Measurements from ENCODE around the gene TIGD1.

TIGD1 gene

DNA sequence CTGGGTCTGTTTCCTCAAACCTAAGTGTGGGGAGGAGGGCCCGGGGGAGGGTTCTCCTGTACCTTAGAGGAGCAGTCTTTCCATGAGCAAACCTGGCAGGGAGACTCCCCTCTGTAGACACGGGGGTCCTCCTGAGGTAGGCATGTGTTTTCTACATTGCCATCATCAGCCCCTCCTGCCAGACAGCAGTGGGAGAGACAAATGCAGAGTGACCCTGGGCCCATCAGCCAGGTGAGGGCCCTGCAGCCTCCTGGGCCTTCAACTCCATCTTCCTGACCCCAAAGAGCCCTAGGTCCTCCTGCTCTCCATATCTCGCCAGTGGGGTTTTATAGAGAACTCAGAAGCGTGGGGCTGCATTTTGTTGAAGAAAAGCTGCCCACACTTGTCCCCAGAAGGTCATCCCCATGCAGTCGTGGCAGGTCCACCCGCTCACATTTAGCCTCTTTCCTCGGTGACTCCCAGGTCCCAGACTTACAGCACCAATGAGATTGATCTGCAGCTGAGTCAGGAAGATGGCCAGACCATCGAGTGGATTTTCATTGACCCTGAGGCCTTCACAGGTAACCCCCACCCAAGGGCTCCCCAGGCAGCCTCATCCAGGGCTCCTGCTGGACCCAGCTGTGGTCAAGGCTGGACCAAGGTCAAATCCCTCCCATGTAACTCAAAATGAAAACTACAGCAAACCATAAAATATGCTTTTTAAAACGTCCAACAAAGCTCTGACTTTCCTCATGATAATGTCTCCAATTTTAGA is 8.2 kb downstream of the TIGD1 start:
- Histone ChIP-seq H3K4me1 (ENCODE audit: control insufficient read depth, insufficient read depth, low read depth, low read length) (peaks cover 8% of the 10 kb centered on the region), H4K8ac (ENCODE audit: low read length) (no peak overlapping the region), H3K27ac (ENCODE audit: low read length, poor library complexity, severe bottlenecking) (no peak overlapping the region), H3K9me3 (ENCODE audit: control insufficient read depth, low read length) (no peaks in the 10 kb centered on the region), H3K14ac (ENCODE audit: low read length in 2 of 2) (no peak overlapping the region), H2AK5ac (ENCODE audit: low read length, severe bottlenecking) (no peak overlapping the region), H3K36me3 (ENCODE audit: control insufficient read depth in 1 of 2, insufficient read depth in 2 of 2, low read depth in 1 of 2, low read length in 2 of 2) (peaks cover 7 to 28% of the 10 kb centered on the region in 2 experiments), H2BK120ac (ENCODE audit: low read depth, low read length) (no peak overlapping the region), H3K23ac (ENCODE audit: low read length in 2 of 2) (no peak overlapping the region), H4K91ac (ENCODE audit: low read length) (no peak overlapping the region), H2BK5ac (ENCODE audit: low read depth, low read length, poor library complexity, severe bottlenecking) (no peak overlapping the region), H2AFZ (ENCODE audit: low read depth, low read length) (no peak overlapping the region), H2BK15ac (ENCODE audit: low read depth, poor library complexity, severe bottlenecking) (no peak overlapping the region), H3K9ac (ENCODE audit: low read length) (no peak overlapping the region), H3K4ac (ENCODE audit: low read depth in 1 of 2, low read length in 2 of 2) (no peak overlapping the region), H3K4me3 (ENCODE audit: insufficient read depth in 1 of 2, low read depth in 1 of 2, low read length in 2 of 2) (no peak overlapping the region), H3K79me1 (replicated peaks; ENCODE audit: low read length, poor library complexity, severe bottlenecking) (peaks cover 26% of the 10 kb centered on the region), H3K4me2 (ENCODE audit: low read length, poor library complexity, severe bottlenecking) (no peak overlapping the region), H2BK12ac (ENCODE audit: low read length in 2 of 2) (no peak overlapping the region), H3K27me3 (ENCODE audit: control insufficient read depth in 1 of 2, insufficient read depth in 1 of 2, low read length in 2 of 2) (peaks cover 17 to 36% of the 10 kb centered on the region in 2 experiments), H3K18ac (ENCODE audit: low read depth in 1 of 2, low read length in 2 of 2) (no peak overlapping the region)
- DNase-seq = no peak
- 79% methylated on average over 9 of the region's 9 CpGs for WGBS

DNA sequence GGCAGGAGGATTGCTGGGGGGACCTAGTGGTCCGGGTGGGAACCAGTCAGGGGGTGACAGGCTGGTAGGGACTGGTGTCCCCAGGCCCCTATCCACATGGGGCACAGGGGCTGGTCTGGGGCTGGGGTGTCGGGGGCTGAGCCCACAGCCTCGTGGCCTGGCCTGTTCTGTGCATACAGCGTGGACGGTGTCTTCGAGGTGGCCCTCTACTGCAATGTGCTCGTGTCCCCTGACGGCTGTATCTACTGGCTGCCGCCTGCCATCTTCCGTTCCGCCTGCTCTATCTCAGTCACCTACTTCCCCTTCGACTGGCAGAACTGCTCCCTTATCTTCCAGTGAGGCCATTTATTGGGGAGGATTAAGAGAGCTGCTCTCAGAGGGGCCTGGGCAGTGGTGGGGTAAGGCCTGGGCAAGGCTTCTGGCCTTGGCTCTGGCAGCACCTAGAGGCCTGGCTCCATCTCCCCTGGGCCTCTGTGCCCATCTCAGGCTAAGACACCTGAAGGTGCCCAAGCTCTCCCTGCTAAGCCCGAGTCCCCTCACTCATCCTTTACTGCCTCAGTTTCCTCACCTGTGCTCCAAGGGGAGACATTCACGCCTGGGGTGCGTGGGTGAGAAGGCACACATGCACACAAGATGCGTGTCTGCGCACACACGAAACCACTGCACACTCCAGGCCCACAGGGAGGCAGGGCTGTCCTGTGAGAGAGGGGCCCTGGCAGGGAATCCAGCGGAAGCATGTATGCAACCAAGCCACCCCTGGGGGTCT is 9.0 kb downstream of the TIGD1 start:
- Histone ChIP-seq H3K4me1 (ENCODE audit: control insufficient read depth, insufficient read depth, low read depth, low read length) (peaks cover 8% of the 10 kb centered on the region), H4K8ac (ENCODE audit: low read length) (no peak overlapping the region)

DNA sequence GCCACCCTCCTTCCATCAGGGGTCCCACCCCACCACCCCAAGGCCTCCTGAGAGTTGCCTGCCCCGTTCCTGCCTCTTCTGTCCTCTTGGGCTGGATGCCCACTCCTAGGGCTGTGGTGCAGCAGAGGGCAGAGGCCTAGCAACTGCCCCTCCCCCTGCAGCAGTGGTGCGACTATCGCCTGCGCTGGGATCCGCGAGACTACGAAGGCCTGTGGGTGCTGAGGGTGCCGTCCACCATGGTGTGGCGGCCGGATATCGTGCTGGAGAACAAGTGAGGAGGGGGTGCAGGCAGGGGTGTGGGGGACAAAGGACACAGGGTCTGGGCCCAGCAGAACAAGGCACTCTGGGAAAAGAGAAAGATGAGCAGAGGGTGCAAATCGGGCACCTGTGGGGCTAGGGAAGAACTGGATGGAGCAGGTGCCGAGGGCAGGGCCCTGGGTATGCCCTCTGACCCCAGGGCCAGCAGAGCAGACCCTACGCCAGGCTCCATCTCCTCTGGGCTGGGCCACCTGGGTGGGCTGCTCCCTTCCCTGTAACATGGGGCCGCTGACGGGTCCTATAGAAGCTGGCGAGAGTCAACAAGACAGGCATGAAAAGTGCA is 9.8 kb downstream of the TIGD1 start:
- Histone ChIP-seq H2AK5ac (ENCODE audit: low read length, severe bottlenecking) (no peak overlapping the region), H3K4me2 (ENCODE audit: low read length, poor library complexity, severe bottlenecking) (no peak overlapping the region), H3K27ac (ENCODE audit: low read length, poor library complexity, severe bottlenecking) (no peak overlapping the region), H3K27me3 (ENCODE audit: control insufficient read depth in 1 of 2, insufficient read depth in 1 of 2, low read length in 2 of 2) (peaks cover 21 to 47% of the 10 kb centered on the region in 2 experiments), H3K23ac (ENCODE audit: low read length in 2 of 2) (no peak overlapping the region), H2AFZ (ENCODE audit: low read depth, low read length) (no peak overlapping the region), H2BK12ac (ENCODE audit: low read length in 2 of 2) (no peak overlapping the region), H3K9ac (ENCODE audit: low read length) (no peak overlapping the region), H4K8ac (ENCODE audit: low read length) (no peak overlapping the region), H3K36me3 (ENCODE audit: control insufficient read depth in 1 of 2, insufficient read depth in 2 of 2, low read depth in 1 of 2, low read length in 2 of 2) (peaks cover 0 to 17% of the 10 kb centered on the region in 2 experiments), H2BK5ac (ENCODE audit: low read depth, low read length, poor library complexity, severe bottlenecking) (no peak overlapping the region), H3K9me3 (ENCODE audit: control insufficient read depth, low read length) (peaks cover 11% of the 10 kb centered on the region), H3K14ac (ENCODE audit: low read length in 2 of 2) (no peak overlapping the region), H3K4me1 (ENCODE audit: control insufficient read depth, insufficient read depth, low read depth, low read length) (peaks cover 7% of the 10 kb centered on the region), H4K91ac (ENCODE audit: low read length) (peak overlapping the region; percentile 11), H2BK120ac (ENCODE audit: low read depth, low read length) (no peak overlapping the region), H2BK15ac (ENCODE audit: low read depth, poor library complexity, severe bottlenecking) (no peak overlapping the region), H3K4ac (ENCODE audit: low read depth in 1 of 2, low read length in 2 of 2) (no peak overlapping the region), H3K79me1 (replicated peaks; ENCODE audit: low read length, poor library complexity, severe bottlenecking) (peaks cover 13% of the 10 kb centered on the region), H3K4me3 (ENCODE audit: insufficient read depth in 1 of 2, low read depth in 1 of 2, low read length in 2 of 2) (no peak overlapping the region), H3K18ac (ENCODE audit: low read depth in 1 of 2, low read length in 2 of 2) (no peak overlapping the region)
- WGBS = 96% methylated on average over 16 of the region's 17 CpGs
- DNase-seq = no peak

More for the DNA sequence above, 9.0 kb downstream of the TIGD1 start:
- H3K79me1 ChIP-seq (replicated peaks; ENCODE audit: low read length, poor library complexity, severe bottlenecking) = peaks cover 20% of the 10 kb centered on the region
- no peak overlapping the region for H3K23ac ChIP-seq (ENCODE audit: low read length in 2 of 2)
- no peak overlapping the region for H3K4me2 ChIP-seq (ENCODE audit: low read length, poor library complexity, severe bottlenecking)
- H2AFZ ChIP-seq (ENCODE audit: low read depth, low read length) = no peak overlapping the region
- peaks cover under 1 to 22% of the 10 kb centered on the region in 2 experiments for H3K36me3 ChIP-seq (ENCODE audit: control insufficient read depth in 1 of 2, insufficient read depth in 2 of 2, low read depth in 1 of 2, low read length in 2 of 2)
- H3K18ac ChIP-seq (ENCODE audit: low read depth in 1 of 2, low read length in 2 of 2) = no peak overlapping the region
- H3K4me3 ChIP-seq (ENCODE audit: insufficient read depth in 1 of 2, low read depth in 1 of 2, low read length in 2 of 2) = no peak overlapping the region
- H2BK5ac ChIP-seq (ENCODE audit: low read depth, low read length, poor library complexity, severe bottlenecking) = no peak overlapping the region
- H3K9me3 ChIP-seq (ENCODE audit: control insufficient read depth, low read length) = peaks cover 2% of the 10 kb centered on the region
- no peak overlapping the region for H2BK12ac ChIP-seq (ENCODE audit: low read length in 2 of 2)
- 94% methylated on average over 13 of the region's 19 CpGs for WGBS
- no peak overlapping the region for H3K27ac ChIP-seq (ENCODE audit: low read length, poor library complexity, severe bottlenecking)
- H3K27me3 ChIP-seq (ENCODE audit: control insufficient read depth in 1 of 2, insufficient read depth in 1 of 2, low read length in 2 of 2) = peaks cover 17 to 43% of the 10 kb centered on the region in 2 experiments
- H2BK120ac ChIP-seq (ENCODE audit: low read depth, low read length) = no peak overlapping the region
- no peak overlapping the region for H4K91ac ChIP-seq (ENCODE audit: low read length)
- no peak overlapping the region for H3K9ac ChIP-seq (ENCODE audit: low read length)
- DNase-seq = no peak
- no peak overlapping the region for H3K4ac ChIP-seq (ENCODE audit: low read depth in 1 of 2, low read length in 2 of 2)
- no peak overlapping the region for H2AK5ac ChIP-seq (ENCODE audit: low read length, severe bottlenecking)
- no peak overlapping the region for H3K14ac ChIP-seq (ENCODE audit: low read length in 2 of 2)
- no peak overlapping the region for H2BK15ac ChIP-seq (ENCODE audit: low read depth, poor library complexity, severe bottlenecking)

Measured in mesenchymal stem cell (in vitro differentiated cells and primary cell).